Small intestine (tissue), 7 donors: ENCODE measurements around the gene UMODL1. TPM values are rescaled to one million over a fixed set of nuclear protein-coding genes. Genes with fewer than 3 reads are reported as not detected.
A peak's percentile ranks its signal among the peaks of the same experiment; 100 is the strongest.

Experiments
- DNase-seq, 2 donors: peaks; one replicate each; pipeline versions ENCODE4 v3.0.0 to v3.0.0-alpha.2; 2013
- FAIRE-seq: peaks from 2 replicates; lab custom pipeline; 2012; peaks lifted over from hg19 to GRCh38; lab: Jason Lieb, UNC
- H3K27ac ChIP-seq, 3 donors: one replicate each; pipeline ENCODE4 v1.5.1; 2013; ENCODE audit warnings: low read length in 2 of 3, mild to moderate bottlenecking in 2 of 3, control low read depth in 1 of 3, inconsistent platforms in 1 of 3, low read depth in 1 of 3, moderate library complexity in 1 of 3
- H3K27me3 ChIP-seq, 3 donors: one replicate each; pipeline ENCODE4 v1.6.1; 2013; ENCODE audit warnings: low read length in 3 of 3, inconsistent platforms in 1 of 3; ENCODE audit not compliant: control insufficient read depth in 3 of 3, insufficient read depth in 3 of 3
- H3K36me3 ChIP-seq, 3 donors: one replicate each; pipeline ENCODE4 v1.6.1; 2013; ENCODE audit warnings: low read length in 3 of 3, inconsistent platforms in 1 of 3, low read depth in 1 of 3, mild to moderate bottlenecking in 1 of 3, moderate library complexity in 1 of 3; ENCODE audit not compliant: control insufficient read depth in 3 of 3, insufficient read depth in 2 of 3
- H3K4me1 ChIP-seq, 3 donors: one replicate each; pipeline ENCODE4 v1.6.1; 2013; ENCODE audit warnings: low read length in 2 of 3, inconsistent platforms in 1 of 3, low read depth in 1 of 3, mild to moderate bottlenecking in 1 of 3, moderate library complexity in 1 of 3; ENCODE audit not compliant: control insufficient read depth in 3 of 3, insufficient read depth in 2 of 3
- H3K4me3 ChIP-seq, 3 donors: one replicate each; pipeline ENCODE4 v1.5.1; 2013; ENCODE audit warnings: low read length in 3 of 3, control low read depth in 1 of 3, inconsistent platforms in 1 of 3, low read depth in 1 of 3, mild to moderate bottlenecking in 1 of 3, moderate library complexity in 1 of 3
- H3K9me3 ChIP-seq, 2 donors: one replicate each; pipeline ENCODE4 v1.6.1; 2013; ENCODE audit warnings: low read depth in 1 of 2, low read length in 1 of 2; ENCODE audit not compliant: control insufficient read depth in 2 of 2, insufficient read depth in 1 of 2
- WGBS, 3 donors: extraction: QIAGEN DNeasy Blood & Tissue Kit; methylation state at CpG; one replicate each; pipeline ENCODE4 v1.1.7; 2013; 5-methylcytosine and 5-hydroxymethylcytosine counted together
- polyA plus RNA-seq, 4 donors: library from polyadenylated mRNA; stranded (reverse) in 3 of 4; unstranded in 1 of 4; fragments of 200-250 nt in 3 of 4; fragments of 120-200 nt in 1 of 4; gene quantifications; one replicate each; pipeline versions ENCODE4 v1.2.1 to v1.2.3, GENCODE V29; 2013
- donor health status: healthy with polysubstance abuse.
- donor health status: control.
- donor health status: control.
- donor health status: Bipolar disorder and iron deficiency.
- donor health status: healthy.

Gene UMODL1
- polyA plus RNA-seq, 4 donors, result 0.43 to 0.67 (median 0.44) TPM; not detected in 1

GRCh38 chr21:42102991-42103390 is 31.9 kb downstream of the UMODL1 start:
- DNase-seq, result peak; percentile 77 to 83

GRCh38 chr21:42103843-42104242 is 32.7 kb downstream of the UMODL1 start:
- no peak for DNase-seq
- no peak for FAIRE-seq
- peak overlapping the region in 1 of 3 donors; percentile 84 for H3K27ac ChIP-seq
- H3K9me3 ChIP-seq, result peaks cover 0 to 12% of the 10 kb centered on the region in 2 donors
- 90 to 96% (median 93%) methylated on average over 13 of the region's 13 CpGs for WGBS, 3 donors
- H3K4me1 ChIP-seq, result peaks cover 4 to 63% (median 6%) of the 10 kb centered on the region in 3 donors
- H3K27me3 ChIP-seq, result no peaks in the 10 kb centered on the region
- no peak overlapping the region for H3K4me3 ChIP-seq
- H3K36me3 ChIP-seq, result no peaks in the 10 kb centered on the region

More at GRCh38 chr21:42102991-42103390, 31.9 kb downstream of the UMODL1 start:
- FAIRE-seq, result no peak
- no peak overlapping the region for H3K4me3 ChIP-seq
- H3K9me3 ChIP-seq, result peaks cover 0 to 12% of the 10 kb centered on the region in 2 donors
- H3K4me1 ChIP-seq, result peaks cover 4 to 64% (median 6%) of the 10 kb centered on the region in 3 donors
- 21 to 67% (median 33%) methylated on average over 1 of the region's 1 CpG for WGBS, 3 donors
- H3K27me3 ChIP-seq, result no peaks in the 10 kb centered on the region
- peak overlapping the region in 1 of 3 donors; percentile 84 for H3K27ac ChIP-seq
- H3K36me3 ChIP-seq, result no peaks in the 10 kb centered on the region

GRCh38 chr21:42105476-42106315 is 34.6 kb downstream of the UMODL1 start:
- peak; percentile 24 to 74 for DNase-seq
- WGBS, 3 donors, result 72 to 80% (median 74%) methylated on average over 26 of the region's 26 CpGs
- FAIRE-seq, result no peak
- no peaks in the 10 kb centered on the region for H3K36me3 ChIP-seq
- H3K27ac ChIP-seq, result no peak overlapping the region
- peaks cover 0 to 2% (median 0%) of the 10 kb centered on the region in 3 donors for H3K27me3 ChIP-seq
- peaks cover 4 to 60% (median 6%) of the 10 kb centered on the region in 3 donors for H3K4me1 ChIP-seq
- H3K4me3 ChIP-seq, result no peak overlapping the region
- H3K9me3 ChIP-seq, result peaks cover 0 to 12% of the 10 kb centered on the region in 2 donors

GRCh38 chr21:42106425-42106824 is 35.3 kb downstream of the UMODL1 start:
- DNase-seq, result no peak
- H3K36me3 ChIP-seq, result no peaks in the 10 kb centered on the region
- no peak for FAIRE-seq
- WGBS, 3 donors, result 92 to 97% (median 95%) methylated on average over 20 of the region's 20 CpGs
- H3K27me3 ChIP-seq, result peaks cover 0 to 2% (median 0%) of the 10 kb centered on the region in 3 donors
- H3K4me1 ChIP-seq, result peaks cover 4 to 54% (median 6%) of the 10 kb centered on the region in 3 donors
- H3K4me3 ChIP-seq, result no peak overlapping the region
- no peak overlapping the region for H3K27ac ChIP-seq
- H3K9me3 ChIP-seq, result peaks cover 0 to 12% of the 10 kb centered on the region in 2 donors

GRCh38 chr21:42107177-42107880 is 36.2 kb downstream of the UMODL1 start:
- WGBS, 3 donors, result 74 to 85% (median 82%) methylated on average over 18 of the region's 18 CpGs
- H3K4me3 ChIP-seq, result no peak overlapping the region
- peak in 1 of 2 donors; percentile 22 for DNase-seq
- H3K36me3 ChIP-seq, result no peaks in the 10 kb centered on the region
- no peak for FAIRE-seq
- peaks cover 0 to 12% of the 10 kb centered on the region in 2 donors for H3K9me3 ChIP-seq
- H3K27ac ChIP-seq, result peak overlapping the region in 1 of 3 donors; percentile 4
- peaks cover 0 to 2% (median 0%) of the 10 kb centered on the region in 3 donors for H3K27me3 ChIP-seq
- H3K4me1 ChIP-seq, result peaks cover 4 to 46% (median 6%) of the 10 kb centered on the region in 3 donors

GRCh38 chr21:42107881-42108553 is 36.9 kb downstream of the UMODL1 start:
- WGBS, 3 donors, result 23 to 28% (median 25%) methylated on average over 18 of the region's 18 CpGs
- Histone ChIP-seq H3K4me1 (peaks cover 0 to 40% (median 6%) of the 10 kb centered on the region in 3 donors), H3K27me3 (peaks cover 0 to 2% (median 0%) of the 10 kb centered on the region in 3 donors), H3K4me3 (no peak overlapping the region), H3K9me3 (peaks cover 0 to 5% of the 10 kb centered on the region in 2 donors), H3K36me3 (no peaks in the 10 kb centered on the region), H3K27ac (peak overlapping the region in 1 of 3 donors; percentile 4)
- FAIRE-seq, result no peak
- DNase-seq, result peak; percentile 80 to 88

GRCh38 chr21:42108554-42109340 is 37.6 kb downstream of the UMODL1 start:
- 81 to 87% (median 85%) methylated on average over 26 of the region's 26 CpGs for WGBS, 3 donors
- H3K9me3 ChIP-seq, result peaks cover 0 to 5% of the 10 kb centered on the region in 2 donors
- peaks cover 0 to 32% (median 2%) of the 10 kb centered on the region in 3 donors for H3K4me1 ChIP-seq
- no peak overlapping the region for H3K27ac ChIP-seq
- FAIRE-seq (no peak), DNase-seq (no peak)
- peaks cover 0 to 2% (median 0%) of the 10 kb centered on the region in 3 donors for H3K27me3 ChIP-seq
- no peak overlapping the region for H3K4me3 ChIP-seq
- H3K36me3 ChIP-seq, result no peaks in the 10 kb centered on the region
